Measurements from ENCODE around the gene PKD1.

The PKD1 gene

DNA sequence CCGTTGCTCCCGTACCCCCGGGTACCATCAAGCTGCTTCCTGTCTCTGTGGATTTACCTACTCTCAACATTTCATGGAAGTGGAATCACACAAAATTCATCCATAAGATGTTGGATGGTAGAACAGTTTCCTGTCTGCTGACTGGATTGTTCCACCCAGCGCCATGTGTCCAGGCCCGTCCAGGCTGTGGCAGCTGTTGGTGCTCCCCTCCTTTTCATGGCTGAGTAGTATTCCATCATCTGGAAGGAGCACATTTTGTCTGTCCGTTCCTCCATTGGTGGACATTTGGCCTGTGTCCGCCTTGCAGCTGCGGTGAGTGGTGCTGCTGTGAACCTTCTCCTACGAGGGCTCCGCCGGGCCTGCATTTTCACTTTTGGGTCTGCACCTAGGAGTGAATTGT lies 69.6 kb downstream of the PKD1 start:
- DNase-seq = no peak

- DNase-seq = no peak
Observed at GRCh38 chr16:2064368-2064945, 71.2 kb downstream of the PKD1 start.

GRCh38 chr16:2063861-2064260 lies 71.8 kb downstream of the PKD1 start:
- no peak for DNase-seq

GRCh38 chr16:2062801-2063200 lies 72.9 kb downstream of the PKD1 start:
- no peak for DNase-seq

DNA sequence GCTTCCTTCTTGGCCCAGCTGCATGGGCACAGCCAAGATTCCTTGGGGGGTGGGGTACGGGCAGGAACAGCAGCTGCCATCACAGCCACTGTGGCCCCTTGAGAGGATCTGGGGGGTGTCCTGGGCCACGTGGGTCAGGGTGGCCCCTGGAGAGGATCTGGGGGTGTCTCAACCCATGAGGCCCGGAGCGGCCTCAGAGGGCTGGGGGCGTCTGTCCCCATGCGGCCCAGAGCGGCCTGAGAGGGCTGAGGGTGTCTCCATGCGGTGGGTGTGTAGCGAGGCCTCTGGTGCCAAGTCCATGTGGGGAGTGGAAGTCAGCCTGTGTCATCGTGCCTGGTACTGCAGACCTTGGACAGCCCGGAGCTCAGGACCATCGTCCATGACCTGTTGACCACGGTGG lies 74.2 kb downstream of the PKD1 start:
- no peak for DNase-seq

GRCh38 chr16:2061023-2061422 lies 74.7 kb downstream of the PKD1 start:
- DNase-seq = no peak

GRCh38 chr16:2060346-2060745 lies 75.4 kb downstream of the PKD1 start:
- no peak for DNase-seq

DNA sequence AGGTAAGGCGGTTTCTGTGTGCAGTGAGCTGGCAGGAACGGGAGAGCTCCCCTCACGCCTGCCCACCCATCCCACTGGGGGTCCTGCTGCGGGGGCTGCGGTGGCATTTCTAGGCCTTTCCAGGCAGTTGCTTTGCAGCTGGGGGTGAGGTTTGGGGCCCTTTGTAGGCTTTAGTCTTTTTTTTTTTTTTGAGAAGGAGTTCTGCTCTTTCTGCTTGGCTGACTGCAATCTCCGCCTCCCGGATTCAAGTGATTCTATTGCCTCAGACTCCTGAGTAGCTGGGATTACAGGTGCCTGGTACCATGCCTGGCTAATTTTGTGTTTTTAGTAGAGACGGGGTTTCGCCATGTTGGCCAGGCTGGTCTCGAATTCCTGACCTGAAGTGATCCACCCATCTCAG lies 76.8 kb downstream of the PKD1 start:
- no peak for DNase-seq

GRCh38 chr16:2058420-2058819 lies 77.3 kb downstream of the PKD1 start:
- no peak for DNase-seq

DNA sequence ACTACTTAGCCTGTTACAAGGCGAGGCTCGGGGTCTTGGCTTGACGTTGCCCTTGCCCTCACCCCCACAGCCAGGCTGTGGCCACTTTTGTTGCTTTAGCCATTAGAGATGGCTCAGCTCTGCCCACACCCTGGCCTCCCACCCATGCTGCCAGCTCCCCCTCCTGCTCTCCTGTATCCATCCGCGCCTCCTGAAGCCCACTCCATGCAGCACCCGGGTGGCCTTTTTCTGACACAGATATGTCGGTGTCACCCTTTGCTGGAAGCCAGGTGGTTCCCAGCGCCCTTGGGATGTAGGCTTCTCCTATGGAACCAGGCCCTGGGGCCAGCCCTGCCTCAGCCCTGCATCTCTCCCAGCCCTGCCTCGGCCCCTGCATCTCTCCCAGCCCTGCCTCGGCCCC lies 78.3 kb downstream of the PKD1 start:
- DNase-seq = no peak

- no peak for DNase-seq
Observed at GRCh38 chr16:2056681-2057407, 78.9 kb downstream of the PKD1 start.

DNA sequence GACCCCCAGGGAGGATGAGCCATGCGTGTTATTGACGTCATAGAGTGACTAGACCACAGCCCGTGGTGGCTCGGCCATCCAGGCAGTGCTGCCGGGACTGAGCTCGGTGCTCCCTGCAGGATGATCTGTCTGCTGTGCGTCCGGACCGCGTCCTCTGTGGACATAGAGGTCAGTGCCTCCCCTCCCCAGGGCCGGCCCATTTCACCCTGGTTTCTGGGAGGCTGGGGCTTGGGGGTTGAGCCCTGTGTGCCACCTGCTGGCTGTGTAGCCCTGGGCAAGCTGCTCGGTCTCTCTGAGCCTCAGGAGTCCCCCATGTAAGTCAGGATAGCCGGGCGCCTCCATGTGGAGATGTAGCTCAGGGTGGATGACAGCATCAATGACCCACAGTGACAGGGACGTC lies 79.6 kb downstream of the PKD1 start:
- no peak for DNase-seq

- DNase-seq = no peak
Observed at GRCh38 chr16:2054543-2055245, 81.0 kb downstream of the PKD1 start.

GRCh38 chr16:2053897-2054296 lies 81.8 kb downstream of the PKD1 start:
- DNase-seq = no peak

DNA sequence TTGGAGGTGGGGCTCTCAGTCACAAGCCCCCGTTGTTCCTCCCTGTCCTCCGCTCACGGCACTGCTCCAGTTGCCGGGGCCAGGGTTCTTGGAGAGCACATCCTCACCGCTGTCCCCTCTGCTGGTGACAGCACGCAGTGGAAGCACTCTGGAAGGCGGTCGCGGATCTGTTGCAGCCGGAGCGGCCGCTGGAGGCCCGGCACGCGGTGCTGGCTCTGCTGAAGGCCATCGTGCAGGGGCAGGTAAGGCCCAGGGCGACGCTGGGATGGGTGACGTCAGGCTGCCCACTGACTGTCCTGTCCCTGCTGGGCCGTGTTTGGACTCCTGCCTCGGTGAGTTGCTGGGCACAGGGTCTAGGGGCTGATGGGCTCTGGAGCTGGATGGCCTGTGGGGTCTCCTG lies 82.5 kb downstream of the PKD1 start:
- DNase-seq = no peak

GRCh38 chr16:2048116-2048543 lies 87.6 kb downstream of the PKD1 start:
- peak in 1 of 2 donors; percentile 18 for DNase-seq

DNA sequence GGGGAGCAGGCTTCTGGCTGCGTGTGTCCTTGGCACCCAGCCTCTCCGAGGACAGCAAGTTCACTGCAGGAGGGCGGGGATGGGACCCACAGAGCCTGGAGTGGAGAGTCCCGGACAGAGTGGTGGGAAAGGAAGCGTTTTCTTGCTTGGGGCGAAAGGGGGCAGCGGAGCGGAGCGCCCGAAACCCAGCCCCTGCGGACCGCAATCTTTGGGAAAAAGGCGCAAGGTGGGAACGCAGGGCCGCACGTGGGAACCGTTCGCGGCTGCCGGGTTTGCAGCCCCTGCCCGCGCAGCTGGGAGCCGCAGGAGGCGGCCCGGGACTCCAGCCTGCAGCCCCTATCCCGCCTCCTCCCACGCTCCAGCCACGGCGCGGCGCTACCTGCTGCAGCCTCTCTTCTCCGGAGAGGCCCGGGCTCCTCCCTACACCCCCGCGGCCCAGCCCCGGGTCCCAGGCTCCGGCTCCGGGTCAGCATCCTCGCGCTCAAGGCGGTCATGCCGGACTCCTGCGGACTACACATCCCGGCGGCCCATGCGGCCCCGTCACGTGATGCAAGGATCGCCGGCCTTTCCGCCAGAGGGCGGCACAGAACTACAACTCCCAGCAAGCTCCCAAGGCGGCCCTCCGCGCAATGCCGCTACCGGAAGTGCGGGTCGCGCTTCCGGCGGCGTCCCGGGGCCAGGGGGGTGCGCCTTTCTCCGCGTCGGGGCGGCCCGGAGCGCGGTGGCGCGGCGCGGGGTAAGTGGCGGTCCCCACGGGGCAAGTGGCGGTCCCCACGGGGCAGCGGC lies 88.2 kb downstream of the PKD1 start, which contains the start of the genes NTHL1 and TSC2:
Gene NTHL1 (minus strand): TSS at position 505 of the 786 bp plus-strand sequence. CDS start 11 bp downstream, at position 494.
Gene TSC2 (plus strand): TSS at position 656 of the 786 bp plus-strand sequence. CDS start 631 bp downstream, outside the sequence.
- DNase-seq = peak; percentile 91

- no peak for DNase-seq
Observed at GRCh38 chr16:2046893-2047329, 88.8 kb downstream of the PKD1 start.

DNA sequence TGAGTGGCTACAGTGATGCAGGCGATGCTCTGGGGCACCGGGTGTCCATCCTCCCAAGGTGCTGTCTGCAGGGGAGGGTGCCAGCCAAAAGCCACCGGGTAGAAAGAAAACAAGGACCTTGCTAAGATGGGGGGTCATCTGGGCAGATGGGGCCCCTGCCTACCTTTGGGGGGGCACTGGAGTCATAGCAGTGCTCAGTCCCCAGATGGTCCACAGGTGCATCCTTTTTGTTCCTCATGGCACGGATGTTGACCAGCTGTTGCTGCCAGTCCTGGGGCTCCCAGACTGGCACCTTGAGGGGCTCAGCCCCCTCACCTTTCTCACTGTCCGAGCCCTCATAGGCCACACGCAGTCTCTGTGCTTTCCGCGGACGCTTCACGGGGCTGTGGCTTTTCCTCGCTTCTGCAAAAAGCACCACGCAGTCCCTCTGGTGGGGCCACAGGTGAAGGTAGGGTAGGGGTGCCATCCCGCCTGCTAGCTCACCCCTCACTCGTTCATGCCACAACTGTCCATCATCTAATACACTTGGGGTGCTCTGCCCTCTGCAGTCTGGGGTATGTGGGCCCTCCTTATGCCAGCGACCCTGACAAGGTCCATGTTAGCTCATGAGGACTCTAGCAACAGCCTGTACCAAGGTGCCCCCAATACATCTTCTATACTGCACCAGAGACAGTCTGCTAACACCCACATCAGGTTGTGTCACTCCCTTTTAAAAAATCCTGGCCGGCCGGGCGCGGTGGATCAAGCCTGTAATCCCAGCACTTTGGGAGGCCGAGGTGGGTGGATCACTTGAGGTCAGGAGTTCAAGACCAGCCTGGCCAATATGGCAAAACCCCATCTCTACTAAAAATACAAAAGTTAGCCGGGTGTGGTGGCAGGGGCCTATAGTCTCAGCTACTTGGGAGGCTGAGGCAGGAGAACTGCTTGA lies 89.5 kb downstream of the PKD1 start:
- DNase-seq = no peak

- no peak for DNase-seq
Observed at GRCh38 chr16:2044541-2044940, 91.2 kb downstream of the PKD1 start.

DNA sequence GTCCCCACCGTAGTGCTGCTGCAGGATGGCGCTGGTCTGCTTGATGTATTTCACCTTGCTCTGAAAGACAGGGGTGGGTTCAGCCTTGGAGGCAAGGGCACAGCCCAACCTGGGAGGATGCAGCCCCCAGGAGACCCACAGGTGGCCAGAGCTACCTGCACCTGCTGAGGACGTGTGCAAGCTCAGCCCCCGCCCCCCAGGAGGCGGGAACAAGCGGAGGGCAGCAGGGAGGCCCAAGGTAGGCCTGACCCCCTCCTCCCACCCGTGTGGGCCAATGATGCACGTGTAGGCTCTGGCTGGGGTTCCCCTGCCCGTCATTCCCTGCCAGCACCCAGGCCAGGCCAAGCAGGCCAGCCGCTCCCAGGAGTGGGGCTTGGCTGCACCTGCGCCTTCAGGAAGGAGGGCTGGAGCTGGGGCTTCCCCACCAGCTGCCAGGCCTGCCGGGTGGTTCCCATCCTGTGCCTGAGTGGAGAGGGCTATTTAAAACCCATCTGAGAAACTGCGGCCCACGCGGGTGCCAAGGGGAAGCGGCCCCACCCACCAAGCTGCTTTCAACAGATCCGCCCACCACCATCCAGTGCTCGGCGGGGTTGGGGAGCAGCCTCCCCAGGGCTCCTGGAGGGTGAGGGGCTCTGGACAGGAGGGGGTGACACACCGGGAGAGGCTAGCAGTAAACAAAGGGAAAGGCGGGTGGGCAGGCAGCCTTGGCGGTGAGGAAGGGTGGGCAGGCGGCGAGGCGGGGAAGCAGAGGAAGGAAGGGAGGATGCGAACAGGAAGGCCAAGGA lies 91.8 kb downstream of the PKD1 start:
- DNase-seq = no peak
